ENCODE results near the gene E2F1.

GRCh38 chr20:33657704-33658095, 28.5 kb downstream of the E2F1 start:
- TF ChIP-seq MXI1 (IDR thresholded peaks at IDR 0.05; ENCODE audit: borderline replicate concordance, low read depth, low read length) (no peak), CHD1 (IDR thresholded peaks at IDR 0.05; ENCODE audit: low read depth, low read length) (no peak), CTCF (conservative IDR thresholded peaks at IDR 0.05; ENCODE audit: low read depth, low read length) (no peak), USF2 (IDR thresholded peaks at IDR 0.05; ENCODE audit: low read depth, low read length) (no peak), POLR2A (IDR thresholded peaks at IDR 0.05; ENCODE audit: low read depth, low read length) (no peak), CEBPB (IDR thresholded peaks at IDR 0.05; ENCODE audit: low read depth, low read length) (no peak), RAD21 (IDR thresholded peaks at IDR 0.05; ENCODE audit: low read length) (no peak), SMC3 (IDR thresholded peaks at IDR 0.05; ENCODE audit: low read depth, low read length) (no peak), FOS (IDR thresholded peaks at IDR 0.05; ENCODE audit: low read depth, low read length) (no peak), NFE2L2 (IDR thresholded peaks at IDR 0.05; ENCODE audit: low read depth, low read length) (no peak), MAZ (IDR thresholded peaks at IDR 0.05; ENCODE audit: borderline replicate concordance, low read depth, low read length) (no peak)
